ENCODE measurements around the gene RINT1. TPM values are rescaled to one million over a fixed set of nuclear protein-coding genes. Genes with fewer than 3 reads are reported as not detected.

RINT1 gene
- total RNA-seq (2021), result 20.3 to 26.6 TPM (median 23.1 TPM) in 3 replicates
- Bru-seq, nascent RNA, result percentile 72 among the genes with signal in this experiment
- long read RNA-seq, experiment 1, transcript RINT1-201 (15 exons, 2,976 nt), result major isoform, 94 of 133 reads
- long read RNA-seq, experiment 1, partial matches to known transcripts, result 10 of 133 reads
- long read RNA-seq, experiment 1, other reads (novel, unspliced or antisense), result 27 of 133 reads
- long read RNA-seq, experiment 2, transcript RINT1-201 (15 exons, 2,976 nt), result major isoform, 15 of 27 reads
- long read RNA-seq, experiment 2, partial matches to known transcripts, result 8 of 27 reads
- long read RNA-seq, experiment 2, other reads (novel, unspliced or antisense), result 4 of 27 reads
- long read RNA-seq, experiment 3, transcript RINT1-201 (15 exons, 2,976 nt), result major isoform, 15 of 22 reads
- long read RNA-seq, experiment 3, partial matches to known transcripts, result 2 of 22 reads
- long read RNA-seq, experiment 3, other reads (novel, unspliced or antisense), result 5 of 22 reads

DNA sequence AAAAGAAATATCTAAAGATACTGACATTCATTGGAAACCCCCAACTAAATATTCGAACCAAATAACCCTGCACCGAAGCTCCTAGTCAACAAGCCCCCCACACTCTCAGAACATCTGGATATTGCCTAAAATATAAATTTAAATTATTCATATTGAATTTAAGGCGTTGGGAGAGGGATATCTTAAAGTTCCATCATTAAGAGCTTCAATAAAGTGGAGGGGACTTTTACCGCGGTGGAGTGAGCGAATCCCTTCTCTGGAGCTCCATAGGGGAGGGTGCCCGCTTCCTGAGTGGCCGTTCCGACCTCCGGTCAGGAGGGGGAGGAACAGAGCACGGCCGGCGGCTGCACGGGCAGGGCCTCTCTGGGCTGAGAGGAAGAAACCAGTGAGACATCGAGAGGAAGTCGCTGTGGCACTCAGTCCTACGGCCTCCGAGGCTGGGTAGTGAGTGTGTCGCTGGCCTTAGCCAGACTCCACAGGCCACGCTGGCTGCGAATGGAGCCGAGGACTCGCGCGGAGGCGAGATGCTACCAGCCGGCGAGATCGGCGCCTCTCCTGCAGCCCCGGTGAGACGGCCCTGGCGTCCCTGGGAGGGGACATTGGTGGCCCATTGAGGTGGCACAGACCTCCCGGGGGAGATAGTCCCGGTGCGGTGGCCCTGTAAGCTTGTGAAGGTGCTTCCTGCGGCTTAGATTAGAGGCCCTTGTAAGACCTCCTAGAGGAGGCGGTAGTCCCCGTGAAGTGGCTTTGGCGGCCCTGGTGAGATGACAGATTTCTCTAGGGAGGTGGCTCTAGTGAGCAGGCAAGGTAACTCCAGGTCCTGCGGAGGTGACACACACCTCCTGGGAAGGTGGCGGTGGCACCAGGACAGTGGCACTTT, at the start of gene RINT1:
TSS of gene RINT1 (plus strand) at position 410 of the 880 bp plus-strand sequence. CDS start at position 525, 115 bp downstream.
- ATAC-seq (peak; percentile 100), DNase-seq (ENCODE audit: low spot score) (peak; percentile 90)
- Mint-ChIP-seq H3K9me3 (no peaks in the 10 kb centered on the region), H3K27me3 (ENCODE audit: low read depth) (no peaks in the 10 kb centered on the region), H3K36me3 (peaks cover 6% of the 10 kb centered on the region), H3K4me3 (peak within 1 kb of the TSS; percentile 94), H3K4me1 (peaks cover 12% of the 10 kb centered on the region), H3K27ac (peak within 1 kb of the TSS; percentile 41)
- POLR2A ChIA-PET, result interaction anchor here (0.6 to 1.4 kb wide), 5 partner anchors 14 to 548 kb away, joined by 3 to 5 read pairs (median 4); no protein-coding TSS in a partner anchor
- CTCF ChIA-PET, result interaction anchor here (0.6 to 1.8 kb wide), 37 partner anchors 8 to 648 kb away, joined by 3 to 17 read pairs (median 4); partner anchors contain the start of genes ATXN7L1, EFCAB10, KMT2E and PUS7
- TF ChIP-seq USF1 (CRISPR knock-in tag; IDR thresholded peaks at IDR 0.05), result no peak; the same call in 1 of the 2 replicates
- TF ChIP-seq SP1 (CRISPR knock-in tag; conservative IDR thresholded peaks at IDR 0.05), result peak; percentile 78
- peak; percentile 63; the same call in 1 of the 2 replicates for TF ChIP-seq TEAD1 (CRISPR knock-in tag; IDR thresholded peaks at IDR 0.05)
- TF ChIP-seq FOXP1 (CRISPR knock-in tag; IDR thresholded peaks at IDR 0.05; ENCODE audit: borderline replicate concordance), result peak; percentile 82; the same call in 1 of the 2 replicates
- TF ChIP-seq SMAD3 (CRISPR knock-in tag; IDR thresholded peaks at IDR 0.05; ENCODE audit: borderline replicate concordance), result 0 out of 2 replicates have a peak, but pooled peaks have one; percentile 60
- TF ChIP-seq NR3C1 (CRISPR knock-in tag; conservative IDR thresholded peaks at IDR 0.05; ENCODE audit: low read depth), result no peak
- peak; percentile 82 for TF ChIP-seq FOXP4 (CRISPR knock-in tag; IDR thresholded peaks at IDR 0.05)
- peak; percentile 52; the same call in 1 of the 2 replicates for TF ChIP-seq ATF1 (CRISPR knock-in tag; IDR thresholded peaks at IDR 0.05)
- TF ChIP-seq USF2 (CRISPR knock-in tag; IDR thresholded peaks at IDR 0.05), result no peak
- peak; percentile 81; the same call in 1 of the 2 replicates for TF ChIP-seq KAT7 (CRISPR knock-in tag; IDR thresholded peaks at IDR 0.05; ENCODE audit: borderline replicate concordance)
- peak; percentile 80; the same call in 1 of the 2 replicates for TF ChIP-seq CREM (CRISPR knock-in tag; IDR thresholded peaks at IDR 0.05)
- TF ChIP-seq E2F5 (CRISPR knock-in tag; IDR thresholded peaks at IDR 0.05), result peak; percentile 30; the same call in 1 of the 2 replicates
- no peak for TF ChIP-seq OVOL2 (CRISPR knock-in tag; IDR thresholded peaks at IDR 0.05; ENCODE audit: borderline replicate concordance)
- TF ChIP-seq, protein P1, sequence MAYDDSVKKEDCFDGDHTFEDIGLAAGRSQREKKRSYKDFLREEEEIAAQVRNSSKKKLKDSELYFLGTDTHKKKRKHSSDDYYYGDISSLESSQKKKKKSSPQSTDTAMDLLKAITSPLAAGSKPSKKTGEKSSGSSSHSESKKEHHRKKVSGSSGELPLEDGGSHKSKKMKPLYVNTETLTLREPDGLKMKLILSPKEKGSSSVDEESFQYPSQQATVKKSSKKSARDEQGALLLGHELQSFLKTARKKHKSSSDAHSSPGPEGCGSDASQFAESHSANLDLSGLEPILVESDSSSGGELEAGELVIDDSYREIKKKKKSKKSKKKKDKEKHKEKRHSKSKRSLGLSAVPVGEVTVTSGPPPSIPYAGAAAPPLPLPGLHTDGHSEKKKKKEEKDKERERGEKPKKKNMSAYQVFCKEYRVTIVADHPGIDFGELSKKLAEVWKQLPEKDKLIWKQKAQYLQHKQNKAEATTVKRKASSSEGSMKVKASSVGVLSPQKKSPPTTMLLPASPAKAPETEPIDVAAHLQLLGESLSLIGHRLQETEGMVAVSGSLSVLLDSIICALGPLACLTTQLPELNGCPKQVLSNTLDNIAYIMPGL (CRISPR knock-in tag; IDR thresholded peaks at IDR 0.05), result peak; percentile 92; the same call in 1 of the 2 replicates
- peak; percentile 84 for TF ChIP-seq ZNF232 (CRISPR knock-in tag; IDR thresholded peaks at IDR 0.05)
- TF ChIP-seq, protein P2, sequence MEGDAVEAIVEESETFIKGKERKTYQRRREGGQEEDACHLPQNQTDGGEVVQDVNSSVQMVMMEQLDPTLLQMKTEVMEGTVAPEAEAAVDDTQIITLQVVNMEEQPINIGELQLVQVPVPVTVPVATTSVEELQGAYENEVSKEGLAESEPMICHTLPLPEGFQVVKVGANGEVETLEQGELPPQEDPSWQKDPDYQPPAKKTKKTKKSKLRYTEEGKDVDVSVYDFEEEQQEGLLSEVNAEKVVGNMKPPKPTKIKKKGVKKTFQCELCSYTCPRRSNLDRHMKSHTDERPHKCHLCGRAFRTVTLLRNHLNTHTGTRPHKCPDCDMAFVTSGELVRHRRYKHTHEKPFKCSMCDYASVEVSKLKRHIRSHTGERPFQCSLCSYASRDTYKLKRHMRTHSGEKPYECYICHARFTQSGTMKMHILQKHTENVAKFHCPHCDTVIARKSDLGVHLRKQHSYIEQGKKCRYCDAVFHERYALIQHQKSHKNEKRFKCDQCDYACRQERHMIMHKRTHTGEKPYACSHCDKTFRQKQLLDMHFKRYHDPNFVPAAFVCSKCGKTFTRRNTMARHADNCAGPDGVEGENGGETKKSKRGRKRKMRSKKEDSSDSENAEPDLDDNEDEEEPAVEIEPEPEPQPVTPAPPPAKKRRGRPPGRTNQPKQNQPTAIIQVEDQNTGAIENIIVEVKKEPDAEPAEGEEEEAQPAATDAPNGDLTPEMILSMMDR (IDR thresholded peaks at IDR 0.05), result no peak
- peak; percentile 47 for TF ChIP-seq GABPB1 (CRISPR knock-in tag; IDR thresholded peaks at IDR 0.05)
- TF ChIP-seq, protein P3, sequence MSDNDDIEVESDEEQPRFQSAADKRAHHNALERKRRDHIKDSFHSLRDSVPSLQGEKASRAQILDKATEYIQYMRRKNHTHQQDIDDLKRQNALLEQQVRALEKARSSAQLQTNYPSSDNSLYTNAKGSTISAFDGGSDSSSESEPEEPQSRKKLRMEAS (CRISPR knock-in tag; IDR thresholded peaks at IDR 0.05), result peak; percentile 73
- no peak for TF ChIP-seq RORB (CRISPR knock-in tag; IDR thresholded peaks at IDR 0.05)
- TF ChIP-seq FOXK1 (CRISPR knock-in tag; IDR thresholded peaks at IDR 0.05), result peak; percentile 72; the same call in 1 of the 2 replicates
- TF ChIP-seq IRF1 (CRISPR knock-in tag; IDR thresholded peaks at IDR 0.05), result no peak
- TF ChIP-seq ATF6 (CRISPR knock-in tag; IDR thresholded peaks at IDR 0.05), result 0 out of 2 replicates have a peak, but pooled peaks have one; percentile 40

Measured in WTC11 (cell line).